ENCODE data around the gene SCNN1B. TPM values are rescaled to one million over a fixed set of nuclear protein-coding genes. Genes with fewer than 3 reads are reported as not detected.

SCNN1B gene
- total and polyA plus RNA-seq, 2 of the 13 experiments (the other 11 are each of a cell fraction or from before 2014, with no cell fraction given), result not detected

DNA sequence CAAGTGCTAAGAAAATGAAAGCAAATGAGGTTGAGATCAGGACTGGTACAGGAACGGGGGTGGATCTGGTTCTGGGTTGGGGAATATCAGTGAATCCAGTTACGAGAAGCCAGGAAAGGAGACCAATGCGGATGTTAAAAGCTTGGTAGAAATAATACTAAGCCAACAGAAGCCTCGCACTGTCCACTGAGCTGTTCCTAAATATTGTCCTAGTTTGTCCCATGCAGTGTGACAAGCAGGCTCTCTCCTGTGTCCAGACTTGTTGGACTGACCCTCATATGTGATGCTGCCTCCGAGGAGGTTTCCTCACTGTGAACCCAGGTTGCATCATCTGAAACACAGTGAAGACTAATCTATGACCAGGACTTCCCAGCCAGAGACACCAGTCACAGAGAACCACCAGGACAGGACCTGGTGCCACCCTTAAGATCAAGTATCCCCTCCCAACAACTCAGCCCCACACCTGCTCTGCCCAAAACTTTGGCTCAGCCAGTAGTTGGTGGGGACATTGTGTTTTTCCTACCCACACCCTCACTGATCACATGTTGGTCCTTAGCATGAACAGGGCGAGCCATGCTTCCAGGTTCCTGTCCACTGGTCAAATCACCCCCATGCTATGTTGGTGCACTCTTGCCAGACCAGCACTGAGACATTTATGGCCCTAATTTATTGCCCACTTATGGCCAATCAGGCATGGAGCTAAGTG, 32.7 kb upstream of the SCNN1B start (continued):
- TF ChIP-seq, protein P1, sequence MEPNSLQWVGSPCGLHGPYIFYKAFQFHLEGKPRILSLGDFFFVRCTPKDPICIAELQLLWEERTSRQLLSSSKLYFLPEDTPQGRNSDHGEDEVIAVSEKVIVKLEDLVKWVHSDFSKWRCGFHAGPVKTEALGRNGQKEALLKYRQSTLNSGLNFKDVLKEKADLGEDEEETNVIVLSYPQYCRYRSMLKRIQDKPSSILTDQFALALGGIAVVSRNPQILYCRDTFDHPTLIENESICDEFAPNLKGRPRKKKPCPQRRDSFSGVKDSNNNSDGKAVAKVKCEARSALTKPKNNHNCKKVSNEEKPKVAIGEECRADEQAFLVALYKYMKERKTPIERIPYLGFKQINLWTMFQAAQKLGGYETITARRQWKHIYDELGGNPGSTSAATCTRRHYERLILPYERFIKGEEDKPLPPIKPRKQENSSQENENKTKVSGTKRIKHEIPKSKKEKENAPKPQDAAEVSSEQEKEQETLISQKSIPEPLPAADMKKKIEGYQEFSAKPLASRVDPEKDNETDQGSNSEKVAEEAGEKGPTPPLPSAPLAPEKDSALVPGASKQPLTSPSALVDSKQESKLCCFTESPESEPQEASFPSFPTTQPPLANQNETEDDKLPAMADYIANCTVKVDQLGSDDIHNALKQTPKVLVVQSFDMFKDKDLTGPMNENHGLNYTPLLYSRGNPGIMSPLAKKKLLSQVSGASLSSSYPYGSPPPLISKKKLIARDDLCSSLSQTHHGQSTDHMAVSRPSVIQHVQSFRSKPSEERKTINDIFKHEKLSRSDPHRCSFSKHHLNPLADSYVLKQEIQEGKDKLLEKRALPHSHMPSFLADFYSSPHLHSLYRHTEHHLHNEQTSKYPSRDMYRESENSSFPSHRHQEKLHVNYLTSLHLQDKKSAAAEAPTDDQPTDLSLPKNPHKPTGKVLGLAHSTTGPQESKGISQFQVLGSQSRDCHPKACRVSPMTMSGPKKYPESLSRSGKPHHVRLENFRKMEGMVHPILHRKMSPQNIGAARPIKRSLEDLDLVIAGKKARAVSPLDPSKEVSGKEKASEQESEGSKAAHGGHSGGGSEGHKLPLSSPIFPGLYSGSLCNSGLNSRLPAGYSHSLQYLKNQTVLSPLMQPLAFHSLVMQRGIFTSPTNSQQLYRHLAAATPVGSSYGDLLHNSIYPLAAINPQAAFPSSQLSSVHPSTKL (CRISPR knock-in tag; IDR thresholded peaks at IDR 0.05), result 0 out of 2 replicates have a peak, but pooled peaks have one; percentile 5
- TF ChIP-seq FOXC1 (CRISPR knock-in tag; IDR thresholded peaks at IDR 0.05; ENCODE audit: borderline replicate concordance) (0 out of 2 replicates have a peak, but pooled peaks have one; percentile 35), ZBTB1 (CRISPR knock-in tag; IDR thresholded peaks at IDR 0.05; ENCODE audit: borderline replicate concordance) (no peak), ZNF883 (CRISPR knock-in tag; IDR thresholded peaks at IDR 0.05; ENCODE audit: not compliant biosample characterization) (no peak), ZNF160 (CRISPR knock-in tag; IDR thresholded peaks at IDR 0.05) (no peak), NFE2 (CRISPR knock-in tag; IDR thresholded peaks at IDR 0.05) (no peak), MAFG (CRISPR knock-in tag; IDR thresholded peaks at IDR 0.05) (no peak), SRSF4 (IDR thresholded peaks at IDR 0.05; ENCODE audit: low read depth, low read length, poor library complexity, severe bottlenecking) (no peak), ATF7 (IDR thresholded peaks at IDR 0.05) (peak; percentile 51; the same call in 1 of the 2 replicates), ATF7 (CRISPR knock-in tag; IDR thresholded peaks at IDR 0.05) (no peak), MZF1 (CRISPR knock-in tag; IDR thresholded peaks at IDR 0.05; ENCODE audit: borderline replicate concordance) (no peak), POLR2AphosphoS5 (IDR thresholded peaks at IDR 0.05; ENCODE audit: low read depth, low read length) (no peak), HMG20A (CRISPR knock-in tag; IDR thresholded peaks at IDR 0.05; ENCODE audit: borderline replicate concordance) (no peak), SMYD3 (CRISPR knock-in tag; IDR thresholded peaks at IDR 0.05) (no peak), ZNF546 (CRISPR knock-in tag; conservative IDR thresholded peaks at IDR 0.05) (no peak), SAFB2 (CRISPR knock-in tag; IDR thresholded peaks at IDR 0.05; ENCODE audit: borderline replicate concordance, low read depth) (no peak), HOXD1 (CRISPR knock-in tag; IDR thresholded peaks at IDR 0.05) (0 out of 2 replicates have a peak, but pooled peaks have one; percentile 32), ZSCAN21 (CRISPR knock-in tag; IDR thresholded peaks at IDR 0.05; ENCODE audit: borderline replicate concordance) (no peak)
- TF ChIP-seq, protein P2, sequence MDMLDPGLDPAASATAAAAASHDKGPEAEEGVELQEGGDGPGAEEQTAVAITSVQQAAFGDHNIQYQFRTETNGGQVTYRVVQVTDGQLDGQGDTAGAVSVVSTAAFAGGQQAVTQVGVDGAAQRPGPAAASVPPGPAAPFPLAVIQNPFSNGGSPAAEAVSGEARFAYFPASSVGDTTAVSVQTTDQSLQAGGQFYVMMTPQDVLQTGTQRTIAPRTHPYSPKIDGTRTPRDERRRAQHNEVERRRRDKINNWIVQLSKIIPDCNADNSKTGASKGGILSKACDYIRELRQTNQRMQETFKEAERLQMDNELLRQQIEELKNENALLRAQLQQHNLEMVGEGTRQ (IDR thresholded peaks at IDR 0.05; ENCODE audit: low read depth, low read length), result no peak
- TF ChIP-seq, protein P2 (CRISPR knock-in tag; IDR thresholded peaks at IDR 0.05; ENCODE audit: borderline replicate concordance), result no peak
- TF ChIP-seq, protein P3, sequence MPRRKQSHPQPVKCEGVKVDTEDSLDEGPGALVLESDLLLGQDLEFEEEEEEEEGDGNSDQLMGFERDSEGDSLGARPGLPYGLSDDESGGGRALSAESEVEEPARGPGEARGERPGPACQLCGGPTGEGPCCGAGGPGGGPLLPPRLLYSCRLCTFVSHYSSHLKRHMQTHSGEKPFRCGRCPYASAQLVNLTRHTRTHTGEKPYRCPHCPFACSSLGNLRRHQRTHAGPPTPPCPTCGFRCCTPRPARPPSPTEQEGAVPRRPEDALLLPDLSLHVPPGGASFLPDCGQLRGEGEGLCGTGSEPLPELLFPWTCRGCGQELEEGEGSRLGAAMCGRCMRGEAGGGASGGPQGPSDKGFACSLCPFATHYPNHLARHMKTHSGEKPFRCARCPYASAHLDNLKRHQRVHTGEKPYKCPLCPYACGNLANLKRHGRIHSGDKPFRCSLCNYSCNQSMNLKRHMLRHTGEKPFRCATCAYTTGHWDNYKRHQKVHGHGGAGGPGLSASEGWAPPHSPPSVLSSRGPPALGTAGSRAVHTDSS (CRISPR knock-in tag; conservative IDR thresholded peaks at IDR 0.05), result no peak
- TF ChIP-seq, protein P4, sequence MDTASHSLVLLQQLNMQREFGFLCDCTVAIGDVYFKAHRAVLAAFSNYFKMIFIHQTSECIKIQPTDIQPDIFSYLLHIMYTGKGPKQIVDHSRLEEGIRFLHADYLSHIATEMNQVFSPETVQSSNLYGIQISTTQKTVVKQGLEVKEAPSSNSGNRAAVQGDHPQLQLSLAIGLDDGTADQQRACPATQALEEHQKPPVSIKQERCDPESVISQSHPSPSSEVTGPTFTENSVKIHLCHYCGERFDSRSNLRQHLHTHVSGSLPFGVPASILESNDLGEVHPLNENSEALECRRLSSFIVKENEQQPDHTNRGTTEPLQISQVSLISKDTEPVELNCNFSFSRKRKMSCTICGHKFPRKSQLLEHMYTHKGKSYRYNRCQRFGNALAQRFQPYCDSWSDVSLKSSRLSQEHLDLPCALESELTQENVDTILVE (CRISPR knock-in tag; IDR thresholded peaks at IDR 0.05), result peak; percentile 27; the same call in 1 of the 2 replicates

All from HepG2 (cell line).